ENCODE measurements around the gene NCCRP1. TPM values are rescaled to one million over a fixed set of nuclear protein-coding genes. Genes with fewer than 3 reads are reported as not detected.

Gene NCCRP1
- total RNA-seq, 1 donor = not detected

GRCh38 chr19:39200803-39201115 is 4.0 kb downstream of the NCCRP1 start:
- no peak for TF ChIP-seq CTCF (IDR thresholded peaks at IDR 0.05; ENCODE audit: extremely low read depth, low read depth, low read length)
- Histone ChIP-seq H3K4me2 (ENCODE audit: insufficient read depth, low read length) (no peak overlapping the region), H3K4me3 (ENCODE audit: insufficient read depth, low read length) (no peak overlapping the region), H3K27ac (ENCODE audit: low read depth, low read length) (no peak overlapping the region), H3K9me3 (ENCODE audit: low read depth, low read length) (no peaks in the 10 kb centered on the region), H3K27me3 (ENCODE audit: insufficient read depth, low read length) (peaks cover 55% of the 10 kb centered on the region), H3K4me1 (ENCODE audit: insufficient read depth, low read length) (no peaks in the 10 kb centered on the region), H3K79me2 (ENCODE audit: insufficient read depth, low read length) (no peaks in the 10 kb centered on the region), H4K20me1 (ENCODE audit: insufficient read depth, low read length) (no peaks in the 10 kb centered on the region), H2AFZ (ENCODE audit: low read length) (no peak overlapping the region), H3K36me3 (ENCODE audit: insufficient read depth, low read length) (no peaks in the 10 kb centered on the region)
- DNase-seq (ENCODE audit: insufficient read length, low spot score, missing footprints) = peak; percentile 36

GRCh38 chr19:39202998-39203355 is 6.2 kb downstream of the NCCRP1 start:
- H3K4me1 ChIP-seq (ENCODE audit: insufficient read depth, low read length) = no peaks in the 10 kb centered on the region
- no peaks in the 10 kb centered on the region for H3K79me2 ChIP-seq (ENCODE audit: insufficient read depth, low read length)
- no peak overlapping the region for H3K27ac ChIP-seq (ENCODE audit: low read depth, low read length)
- peaks cover 34% of the 10 kb centered on the region for H3K27me3 ChIP-seq (ENCODE audit: insufficient read depth, low read length)
- no peak for TF ChIP-seq CTCF (IDR thresholded peaks at IDR 0.05; ENCODE audit: extremely low read depth, low read depth, low read length)
- no peaks in the 10 kb centered on the region for H3K9me3 ChIP-seq (ENCODE audit: low read depth, low read length)
- H3K4me3 ChIP-seq (ENCODE audit: insufficient read depth, low read length) = no peak overlapping the region
- H2AFZ ChIP-seq (ENCODE audit: low read length) = no peak overlapping the region
- no peaks in the 10 kb centered on the region for H3K36me3 ChIP-seq (ENCODE audit: insufficient read depth, low read length)
- DNase-seq (ENCODE audit: insufficient read length, low spot score, missing footprints) = no peak
- no peak overlapping the region for H3K4me2 ChIP-seq (ENCODE audit: insufficient read depth, low read length)
- no peaks in the 10 kb centered on the region for H4K20me1 ChIP-seq (ENCODE audit: insufficient read depth, low read length)

GRCh38 chr19:39203372-39204341 is 6.9 kb downstream of the NCCRP1 start, which contains the start of gene SYCN:
TSS of gene SYCN (minus strand) at chr19:39204263. CDS start at chr19:39204254, 9 bp downstream.
- Histone ChIP-seq H3K9me3 (ENCODE audit: low read depth, low read length) (no peaks in the 10 kb centered on the region), H3K4me2 (ENCODE audit: insufficient read depth, low read length) (no peak within 1 kb of the TSS), H3K27me3 (ENCODE audit: insufficient read depth, low read length) (peaks cover 28% of the 10 kb centered on the region), H3K27ac (ENCODE audit: low read depth, low read length) (no peak within 1 kb of the TSS), H3K4me3 (ENCODE audit: insufficient read depth, low read length) (no peak within 1 kb of the TSS), H3K79me2 (ENCODE audit: insufficient read depth, low read length) (no peaks in the 10 kb centered on the region), H4K20me1 (ENCODE audit: insufficient read depth, low read length) (no peaks in the 10 kb centered on the region), H3K36me3 (ENCODE audit: insufficient read depth, low read length) (no peaks in the 10 kb centered on the region), H2AFZ (ENCODE audit: low read length) (no peak within 1 kb of the TSS), H3K4me1 (ENCODE audit: insufficient read depth, low read length) (no peaks in the 10 kb centered on the region)
- TF ChIP-seq CTCF (IDR thresholded peaks at IDR 0.05; ENCODE audit: extremely low read depth, low read depth, low read length) = no peak
- DNase-seq (ENCODE audit: insufficient read length, low spot score, missing footprints) = peak; percentile 64

- Histone ChIP-seq H3K4me1 (ENCODE audit: insufficient read depth, low read length) (no peaks in the 10 kb centered on the region), H3K9me3 (ENCODE audit: low read depth, low read length) (no peaks in the 10 kb centered on the region), H4K20me1 (ENCODE audit: insufficient read depth, low read length) (no peaks in the 10 kb centered on the region), H2AFZ (ENCODE audit: low read length) (no peak overlapping the region), H3K4me3 (ENCODE audit: insufficient read depth, low read length) (no peak overlapping the region), H3K36me3 (ENCODE audit: insufficient read depth, low read length) (no peaks in the 10 kb centered on the region), H3K27ac (ENCODE audit: low read depth, low read length) (no peak overlapping the region), H3K4me2 (ENCODE audit: insufficient read depth, low read length) (no peak overlapping the region), H3K79me2 (ENCODE audit: insufficient read depth, low read length) (no peaks in the 10 kb centered on the region), H3K27me3 (ENCODE audit: insufficient read depth, low read length) (peaks cover 28% of the 10 kb centered on the region)
- peak; percentile 22 for DNase-seq (ENCODE audit: insufficient read length, low spot score, missing footprints)
- TF ChIP-seq CTCF (IDR thresholded peaks at IDR 0.05; ENCODE audit: extremely low read depth, low read depth, low read length) = no peak
These were observed 8.6 kb downstream of the NCCRP1 start for GRCh38 chr19:39205449-39205764.
